ENCODE results near the gene CREB3L2.

The CREB3L2 gene

GRCh38 chr7:138009350-138009653 is 7.4 kb upstream of the CREB3L2 start:
- Histone ChIP-seq H3K9ac (ENCODE audit: low read length) (no peak overlapping the region), H3K27me3 (ENCODE audit: control insufficient read depth, insufficient read depth, low read length) (no peaks in the 10 kb centered on the region), H3K36me3 (ENCODE audit: control insufficient read depth, insufficient read depth, low read length) (no peaks in the 10 kb centered on the region), H3K27ac (ENCODE audit: low read depth, low read length) (no peak overlapping the region), H3K4me1 (ENCODE audit: control insufficient read depth, insufficient read depth, low read length) (peaks cover under 1% of the 10 kb centered on the region; the same call in 1 of the 2 replicates), H3K4me3 (ENCODE audit: low read depth, low read length) (no peak overlapping the region), H3K9me3 (ENCODE audit: control insufficient read depth, insufficient read depth, low read depth, low read length) (peaks cover 5% of the 10 kb centered on the region)

DNA sequence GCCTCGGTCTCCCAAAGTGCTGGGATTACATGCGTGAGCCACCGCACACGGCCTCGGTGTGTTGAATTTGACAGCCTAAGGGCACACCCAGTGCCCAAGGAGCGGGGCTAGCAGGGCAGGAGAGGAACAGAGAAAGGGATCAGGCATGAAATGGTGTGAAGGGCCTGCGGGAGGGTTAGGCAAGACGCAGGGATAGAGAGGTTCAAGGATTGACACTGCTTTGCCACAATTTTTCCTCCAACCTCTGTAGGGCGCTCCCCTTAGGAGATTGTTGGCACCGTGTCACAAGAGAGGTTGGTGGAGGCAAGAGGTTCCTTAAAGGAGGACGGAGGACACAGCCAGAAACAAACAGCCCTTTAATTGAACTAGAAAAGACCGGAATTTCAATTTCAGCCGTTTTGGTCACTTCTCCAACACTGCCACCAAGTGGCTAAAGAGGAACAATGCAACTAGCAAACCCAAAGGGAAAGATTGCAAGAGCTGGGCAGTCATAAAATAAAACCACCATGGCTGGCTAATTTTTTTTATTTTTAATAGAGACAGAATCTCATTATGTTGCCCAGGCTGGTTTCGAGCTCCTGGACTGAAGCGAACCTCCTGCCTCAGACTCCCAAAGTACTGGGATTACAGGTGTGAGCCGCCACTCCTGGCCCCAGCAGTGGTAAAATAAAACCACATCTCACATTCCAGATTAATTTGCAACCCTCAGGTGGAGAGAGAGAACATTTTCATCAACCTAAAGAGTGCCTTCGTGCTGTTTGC is 6.9 kb upstream of the CREB3L2 start:
- H3K27me3 ChIP-seq (ENCODE audit: control insufficient read depth, insufficient read depth, low read length): no peaks in the 10 kb centered on the region
- H3K4me1 ChIP-seq (ENCODE audit: control insufficient read depth, insufficient read depth, low read length): no peaks in the 10 kb centered on the region
- no peak overlapping the region for H3K9ac ChIP-seq (ENCODE audit: low read length)
- peaks cover 5% of the 10 kb centered on the region for H3K9me3 ChIP-seq (ENCODE audit: control insufficient read depth, insufficient read depth, low read depth, low read length)
- no peaks in the 10 kb centered on the region for H3K36me3 ChIP-seq (ENCODE audit: control insufficient read depth, insufficient read depth, low read length)
- no peak overlapping the region for H3K4me3 ChIP-seq (ENCODE audit: low read depth, low read length)
- H3K27ac ChIP-seq (ENCODE audit: low read depth, low read length): no peak overlapping the region

- Histone ChIP-seq H3K27me3 (ENCODE audit: control insufficient read depth, insufficient read depth, low read length) (no peaks in the 10 kb centered on the region), H3K9me3 (ENCODE audit: control insufficient read depth, insufficient read depth, low read depth, low read length) (peaks cover 5% of the 10 kb centered on the region), H3K4me1 (ENCODE audit: control insufficient read depth, insufficient read depth, low read length) (no peaks in the 10 kb centered on the region), H3K27ac (ENCODE audit: low read depth, low read length) (no peak overlapping the region), H3K9ac (ENCODE audit: low read length) (no peak overlapping the region), H3K4me3 (ENCODE audit: low read depth, low read length) (no peak overlapping the region), H3K36me3 (ENCODE audit: control insufficient read depth, insufficient read depth, low read length) (no peaks in the 10 kb centered on the region)
Measured at GRCh38 chr7:138008019-138008587, 6.2 kb upstream of the CREB3L2 start.

GRCh38 chr7:138006106-138006505 is 4.2 kb upstream of the CREB3L2 start:
- H3K9ac ChIP-seq (ENCODE audit: low read length): no peak overlapping the region

GRCh38 chr7:138004936-138005335 is 3.0 kb upstream of the CREB3L2 start:
- H3K27ac ChIP-seq (ENCODE audit: low read depth, low read length): no peak overlapping the region
- no peak overlapping the region for H3K4me3 ChIP-seq (ENCODE audit: low read depth, low read length)
- no peaks in the 10 kb centered on the region for H3K27me3 ChIP-seq (ENCODE audit: control insufficient read depth, insufficient read depth, low read length)
- H3K9ac ChIP-seq (ENCODE audit: low read length): no peak overlapping the region
- H3K4me1 ChIP-seq (ENCODE audit: control insufficient read depth, insufficient read depth, low read length): peaks cover 10% of the 10 kb centered on the region
- no peaks in the 10 kb centered on the region for H3K36me3 ChIP-seq (ENCODE audit: control insufficient read depth, insufficient read depth, low read length)
- H3K9me3 ChIP-seq (ENCODE audit: control insufficient read depth, insufficient read depth, low read depth, low read length): no peaks in the 10 kb centered on the region

More at GRCh38 chr7:138006106-138006505, 4.2 kb upstream of the CREB3L2 start:
- Histone ChIP-seq H3K27me3 (ENCODE audit: control insufficient read depth, insufficient read depth, low read length) (no peaks in the 10 kb centered on the region), H3K9me3 (ENCODE audit: control insufficient read depth, insufficient read depth, low read depth, low read length) (no peaks in the 10 kb centered on the region; the same call in none of the 2 replicates), H3K4me1 (ENCODE audit: control insufficient read depth, insufficient read depth, low read length) (peaks cover 6% of the 10 kb centered on the region; the same call in 1 of the 2 replicates), H3K36me3 (ENCODE audit: control insufficient read depth, insufficient read depth, low read length) (no peaks in the 10 kb centered on the region), H3K27ac (ENCODE audit: low read depth, low read length) (no peak overlapping the region), H3K4me3 (ENCODE audit: low read depth, low read length) (no peak overlapping the region)

DNA sequence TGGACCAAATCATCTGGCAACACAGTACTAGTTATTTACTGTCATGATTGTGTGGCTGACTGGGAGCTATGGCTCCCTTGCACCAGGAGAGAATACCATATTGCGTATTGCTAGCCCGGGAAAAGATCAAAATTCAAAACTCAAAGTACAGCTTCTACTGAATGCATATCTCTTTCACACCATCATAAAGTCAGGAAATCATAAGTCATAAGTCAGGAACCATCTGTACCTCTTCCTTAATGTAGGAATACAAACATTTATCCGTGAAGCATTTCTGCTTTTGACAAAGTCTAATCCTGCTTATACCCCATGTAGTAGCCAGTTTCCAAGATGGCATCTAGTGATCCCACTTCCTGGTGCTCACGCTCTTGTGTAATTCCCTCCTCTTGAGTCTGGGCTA is 2.2 kb upstream of the CREB3L2 start:
- Histone ChIP-seq H3K27me3 (ENCODE audit: control insufficient read depth, insufficient read depth, low read length) (no peaks in the 10 kb centered on the region), H3K4me1 (ENCODE audit: control insufficient read depth, insufficient read depth, low read length) (peaks cover 15% of the 10 kb centered on the region), H3K9me3 (ENCODE audit: control insufficient read depth, insufficient read depth, low read depth, low read length) (no peaks in the 10 kb centered on the region), H3K36me3 (ENCODE audit: control insufficient read depth, insufficient read depth, low read length) (0 out of 2 replicates have a peak, but pooled peaks cover 2% of the 10 kb centered on the region), H3K9ac (ENCODE audit: low read length) (no peak overlapping the region), H3K27ac (ENCODE audit: low read depth, low read length) (no peak overlapping the region), H3K4me3 (ENCODE audit: low read depth, low read length) (no peak overlapping the region)

GRCh38 chr7:138002828-138003189 is 923 bp upstream of the CREB3L2 start:
- Histone ChIP-seq H3K27ac (ENCODE audit: low read depth, low read length) (no peak overlapping the region; the same call in 1 of the 2 replicates), H3K4me3 (ENCODE audit: low read depth, low read length) (no peak overlapping the region), H3K4me1 (ENCODE audit: control insufficient read depth, insufficient read depth, low read length) (peaks cover 23% of the 10 kb centered on the region), H3K36me3 (ENCODE audit: control insufficient read depth, insufficient read depth, low read length) (peaks cover 9% of the 10 kb centered on the region; the same call in 1 of the 2 replicates), H3K9me3 (ENCODE audit: control insufficient read depth, insufficient read depth, low read depth, low read length) (no peaks in the 10 kb centered on the region), H3K27me3 (ENCODE audit: control insufficient read depth, insufficient read depth, low read length) (no peaks in the 10 kb centered on the region), H3K9ac (ENCODE audit: low read length) (peak overlapping the region; percentile 13)

- Histone ChIP-seq H3K27me3 (ENCODE audit: control insufficient read depth, insufficient read depth, low read length) (no peaks in the 10 kb centered on the region), H3K36me3 (ENCODE audit: control insufficient read depth, insufficient read depth, low read length) (peaks cover 9% of the 10 kb centered on the region; the same call in 1 of the 2 replicates), H3K9ac (ENCODE audit: low read length) (peak overlapping the region; percentile 92), H3K9me3 (ENCODE audit: control insufficient read depth, insufficient read depth, low read depth, low read length) (no peaks in the 10 kb centered on the region), H3K27ac (ENCODE audit: low read depth, low read length) (no peak overlapping the region; the same call in 1 of the 2 replicates), H3K4me3 (ENCODE audit: low read depth, low read length) (peak overlapping the region; percentile 95), H3K4me1 (ENCODE audit: control insufficient read depth, insufficient read depth, low read length) (peaks cover 23% of the 10 kb centered on the region)
Measured at GRCh38 chr7:138002096-138002827, 376 bp upstream of the CREB3L2 start.

GRCh38 chr7:138000081-138000701 is 1.7 kb downstream of the CREB3L2 start:
- peak overlapping the region; percentile 95 for H3K4me3 ChIP-seq (ENCODE audit: low read depth, low read length)
- H3K27me3 ChIP-seq (ENCODE audit: control insufficient read depth, insufficient read depth, low read length): no peaks in the 10 kb centered on the region
- no peak overlapping the region; the same call in 1 of the 2 replicates for H3K27ac ChIP-seq (ENCODE audit: low read depth, low read length)
- peaks cover 20% of the 10 kb centered on the region; the same call in 1 of the 2 replicates for H3K36me3 ChIP-seq (ENCODE audit: control insufficient read depth, insufficient read depth, low read length)
- no peaks in the 10 kb centered on the region for H3K9me3 ChIP-seq (ENCODE audit: control insufficient read depth, insufficient read depth, low read depth, low read length)
- peaks cover 23% of the 10 kb centered on the region for H3K4me1 ChIP-seq (ENCODE audit: control insufficient read depth, insufficient read depth, low read length)
- peak overlapping the region; percentile 60 for H3K9ac ChIP-seq (ENCODE audit: low read length)

DNA sequence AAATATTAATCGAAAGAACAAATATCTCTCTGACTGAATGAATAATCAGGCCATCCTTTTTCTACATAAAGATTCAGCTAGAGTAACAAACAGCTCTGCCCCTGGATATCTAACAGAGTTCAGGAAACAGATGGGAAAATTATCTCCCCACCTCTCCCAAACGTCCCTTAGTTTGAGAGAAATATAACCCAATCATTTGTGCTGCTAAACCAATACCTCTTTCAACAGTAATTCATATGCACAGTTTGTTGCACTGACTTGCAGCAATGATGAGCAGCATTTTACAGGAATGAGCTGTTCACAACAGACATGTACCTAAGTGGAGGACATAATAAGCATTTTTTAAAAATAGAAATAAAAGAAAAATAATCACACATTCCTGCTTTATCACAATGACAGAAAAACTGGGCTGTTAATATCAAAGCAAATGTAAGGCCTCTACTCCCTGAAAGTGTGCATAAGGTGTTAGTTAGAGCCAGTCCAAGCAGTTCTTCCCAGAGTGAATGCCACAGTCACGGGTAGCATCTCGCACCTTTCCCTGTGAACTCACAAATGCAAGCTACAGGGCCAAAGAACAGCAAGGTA is 2.3 kb downstream of the CREB3L2 start:
- Histone ChIP-seq H3K4me3 (ENCODE audit: low read depth, low read length) (peak overlapping the region; percentile 95), H3K27ac (ENCODE audit: low read depth, low read length) (no peak overlapping the region), H3K9me3 (ENCODE audit: control insufficient read depth, insufficient read depth, low read depth, low read length) (no peaks in the 10 kb centered on the region), H3K36me3 (ENCODE audit: control insufficient read depth, insufficient read depth, low read length) (peaks cover 20% of the 10 kb centered on the region; the same call in 1 of the 2 replicates), H3K27me3 (ENCODE audit: control insufficient read depth, insufficient read depth, low read length) (no peaks in the 10 kb centered on the region), H3K9ac (ENCODE audit: low read length) (peak overlapping the region; percentile 60), H3K4me1 (ENCODE audit: control insufficient read depth, insufficient read depth, low read length) (peaks cover 23% of the 10 kb centered on the region)

All from HUES6 (cell line).